HepG2 (cell line): Measurements from ENCODE around the gene ZDHHC11. TPM values are rescaled to one million over a fixed set of nuclear protein-coding genes. Genes with fewer than 3 reads are reported as not detected.

Experiments
- ATAC-seq: fragments of 200-7000 bp; cut with Tn5 transposase; 3 replicates; pipeline ENCODE4 v1.9.1; 2020; ENCODE audit warnings: mild to moderate bottlenecking, moderate library complexity
- BruUV-seq: library from RNA; stranded (reverse); fragments of 400-500 nt; replicated peaks from 2 replicates; lab custom pipeline; 2021; lab: Mats Ljungman, UMichigan
- CTCF ChIA-PET: fragments of 300-600 bp; formaldehyde crosslinking; extraction: SDS; loops from one replicate; lab custom pipeline; 2021; ENCODE audit warnings: low total read pairs, inconsistent platforms, low intra/inter-chr PET ratio; lab: Yijun Ruan, JAX
- POLR2A ChIA-PET: fragments of 350-600 bp; sonication (Branson Sonifier 250); formaldehyde crosslinking; loops from one replicate; lab custom pipeline; 2020; ENCODE audit warnings: antibody characterized with exemption, inconsistent platforms; lab: Yijun Ruan, JAX
- DNase-seq: peaks from one replicate; pipeline ENCODE4 v3.0.0-alpha.2; 2015; ENCODE audit warnings: low spot score
- FAIRE-seq: peaks from 3 replicates; lab custom pipeline; 2011; peaks lifted over from hg19 to GRCh38; lab: Jason Lieb, UNC
- H2AFZ ChIP-seq: one replicate; pipeline ENCODE4 v1.6.1; 2011; ENCODE audit warnings: low read length, inconsistent platforms
- H3K27ac ChIP-seq: fragments of 300-600 bp; 3 replicates; pipeline ENCODE4 v1.8.0; 2011; ENCODE audit warnings: mixed run types, mild to moderate bottlenecking, mixed read lengths, low read length, inconsistent platforms; ENCODE audit not compliant: insufficient read depth; ENCODE audit errors: extremely low read length
- H3K27me3 ChIP-seq, 2 experiments: fragments of 200-600 bp in 1 of 2; 2 replicates in 1 of 2; 3 replicates in 1 of 2; pipeline versions ENCODE4 v1.6.0 to v1.8.0; 2011; ENCODE audit warnings: low read length in 2 of 2, mild to moderate bottlenecking in 2 of 2, moderate library complexity in 2 of 2, inconsistent platforms in 1 of 2; ENCODE audit not compliant: insufficient read depth in 2 of 2, control insufficient read depth in 1 of 2
- H3K36me3 ChIP-seq, 2 experiments: fragments of 200-600 bp in 1 of 2; replicated peaks in 1 of 2; 2 replicates in 1 of 2; 3 replicates in 1 of 2; pipeline versions ENCODE4 v1.5.1 to v1.8.0; 2011; ENCODE audit warnings: low read length in 2 of 2, inconsistent platforms in 1 of 2; ENCODE audit not compliant: insufficient read depth in 2 of 2, control insufficient read depth in 1 of 2
- H3K4me1 ChIP-seq: 2 replicates; pipeline ENCODE4 v1.5.1; 2012; ENCODE audit warnings: low read length, inconsistent platforms; ENCODE audit not compliant: insufficient read depth
- H3K4me2 ChIP-seq: 2 replicates; pipeline ENCODE4 v1.6.0; 2011; ENCODE audit warnings: low read depth, low read length, inconsistent platforms
- H3K4me3 ChIP-seq, 3 experiments: fragments of 200-600 bp in 1 of 3; sonication (generic), shearing (Covaris generic) in 1 of 3; replicated peaks in 1 of 3; 2 replicates each; pipeline ENCODE4 v1.5.1; 2011 to 2016; ENCODE audit warnings: low read length in 3 of 3, inconsistent platforms in 2 of 3, low read depth in 2 of 3, mild to moderate bottlenecking in 2 of 3, control low read depth in 1 of 3, mixed read lengths in 1 of 3; ENCODE audit not compliant: insufficient read depth in 1 of 3
- H3K79me2 ChIP-seq: one replicate; pipeline ENCODE4 v1.6.1; 2011; ENCODE audit warnings: low read length, inconsistent platforms; ENCODE audit not compliant: insufficient read depth
- H3K9ac ChIP-seq: 2 replicates; pipeline ENCODE4 v1.6.0; 2011; ENCODE audit warnings: mild to moderate bottlenecking, low read depth, low read length, inconsistent platforms; ENCODE audit not compliant: insufficient read depth
- H3K9me3 ChIP-seq: 2 replicates; pipeline ENCODE4 v1.5.1; 2012; ENCODE audit warnings: mild to moderate bottlenecking, low read length
- H4K20me1 ChIP-seq: 2 replicates; pipeline ENCODE4 v1.6.0; 2011; ENCODE audit warnings: inconsistent platforms, mild to moderate bottlenecking, low read length, moderate library complexity; ENCODE audit not compliant: insufficient read depth
- BHLHE40 ChIP-seq: IDR thresholded peaks from 2 replicates; pipeline ENCODE4 v1.6.1; 2011; ENCODE audit warnings: low read length, improper control_type of control experiment
- CREM ChIP-seq, 2 experiments: sonication (generic) in 1 of 2; formaldehyde crosslinking in 1 of 2; IDR thresholded peaks; 2 replicates each; pipeline versions ENCODE4 v1.4.0 to v1.6.1; 2016 to 2020; ENCODE audit warnings: antibody characterized with exemption in 1 of 2, mild to moderate bottlenecking in 1 of 2, missing genetic modification reagents in 1 of 2
- DZIP1 ChIP-seq: sonication (generic); formaldehyde crosslinking; IDR thresholded peaks from 2 replicates; pipeline ENCODE4 v1.5.0; 2020; ENCODE audit warnings: mild to moderate bottlenecking, missing genetic modification reagents
- EED ChIP-seq: sonication (generic); formaldehyde crosslinking; IDR thresholded peaks from 2 replicates; pipeline ENCODE4 v1.5.0; 2020; ENCODE audit warnings: mild to moderate bottlenecking, missing genetic modification reagents
- FLYWCH1 ChIP-seq: sonication (generic); formaldehyde crosslinking; IDR thresholded peaks from 2 replicates; pipeline ENCODE4 v1.8.1; 2023; ENCODE audit warnings: mild to moderate bottlenecking, missing genetic modification reagents
- HMGXB4 ChIP-seq, 2 experiments: sonication (generic) in 1 of 2; formaldehyde crosslinking in 1 of 2; IDR thresholded peaks; 2 replicates each; pipeline versions ENCODE4 v1.4.0 to v1.6.1; 2018 to 2020; ENCODE audit warnings: missing genetic modification reagents in 2 of 2, borderline replicate concordance in 1 of 2, low read depth in 1 of 2, mild to moderate bottlenecking in 1 of 2, missing biosample characterization in 1 of 2
- MIER3 ChIP-seq: IDR thresholded peaks from 2 replicates; pipeline ENCODE4 v1.6.1; 2016; ENCODE audit warnings: missing compliant biosample characterization, borderline replicate concordance
- RAD51 ChIP-seq: fragments of 450-650 bp; IDR thresholded peaks from 2 replicates; pipeline ENCODE4 v1.6.1; 2016; ENCODE audit warnings: borderline replicate concordance
- RORA ChIP-seq: sonication (generic); formaldehyde crosslinking; IDR thresholded peaks from 2 replicates; pipeline ENCODE4 v1.5.0; 2020; ENCODE audit warnings: mild to moderate bottlenecking, missing genetic modification reagents, moderate library complexity
- SKI ChIP-seq: fragments of 450-650 bp; IDR thresholded peaks from one replicate; pipeline ENCODE4 v1.6.1; 2018; ENCODE audit warnings: mild to moderate bottlenecking; ENCODE audit not compliant: partially characterized antibody
- SRSF9 ChIP-seq: fragments of 200-400 bp; formaldehyde crosslinking; IDR thresholded peaks from 2 replicates; pipeline ENCODE4 v1.6.1; 2018; ENCODE audit warnings: borderline replicate concordance, mild to moderate bottlenecking, low read depth, low read length; ENCODE audit not compliant: insufficient read depth, poor library complexity, severe bottlenecking
- THRA ChIP-seq: sonication (generic); formaldehyde crosslinking; IDR thresholded peaks from 2 replicates; pipeline ENCODE4 v1.4.0; 2020; ENCODE audit warnings: missing genetic modification reagents, borderline replicate concordance
- ZBTB25 ChIP-seq: IDR thresholded peaks from 2 replicates; pipeline ENCODE4 v1.6.1; 2018; ENCODE audit warnings: missing genetic modification reagents
- ZNF12 ChIP-seq: sonication (generic); formaldehyde crosslinking; IDR thresholded peaks from 2 replicates; pipeline ENCODE4 v1.5.0; 2020; ENCODE audit warnings: missing genetic modification reagents
- ZNF567 ChIP-seq: sonication (generic); formaldehyde crosslinking; IDR thresholded peaks from 2 replicates; pipeline ENCODE4 v1.8.1; 2023; ENCODE audit warnings: mild to moderate bottlenecking, missing genetic modification reagents, borderline replicate concordance
- ZUFSP ChIP-seq: sonication (generic); formaldehyde crosslinking; IDR thresholded peaks from 2 replicates; pipeline ENCODE4 v1.9.0; 2021; ENCODE audit warnings: missing genetic modification reagents, mild to moderate bottlenecking, borderline replicate concordance
- WGBS: methylation state at CpG from one replicate; pipeline ENCODE4 v1.1.6; 2017; ENCODE audit warnings: low lambda C conversion rate; 5-methylcytosine and 5-hydroxymethylcytosine counted together
- in situ Hi-C: cut with HindIII; loops from 2 replicates; pipeline ENCODE4 v1.10.0; 2017; ENCODE audit warnings: low pct_unique_long_range_greater_than_20kb; ENCODE audit not compliant: extremely low pct_ligation_motif_present
- intact Hi-C: fragments of 100-400 bp; cut with micrococcal nuclease; formaldehyde crosslinking; loops from one replicate; pipeline ENCODE4 v1.10.0; 2022; ENCODE audit not compliant: unreplicated experiment
- polyA plus RNA-seq, 8 experiments: library from polyadenylated mRNA; depleted of rRNA in 3 of 8; stranded (reverse) in 7 of 8; unstranded in 1 of 8; fragments of >200 nt; fragmentation: Illumina TruSeq in 4 of 8; extraction: Trizol in 4 of 8; gene quantifications; 2 replicates each; pipeline versions ENCODE4 v1.2.1 to v1.2.3, GENCODE V29; 2011 to 2016; ENCODE audit warnings: low read depth in 4 of 8, missing spikeins in 1 of 8, mixed read lengths in 1 of 8; ENCODE audit not compliant: insufficient read depth in 1 of 8
- total RNA-seq, 5 experiments: library from RNA; depleted of rRNA; stranded (reverse); fragments of >200 nt; fragmentation: Illumina TruSeq; extraction: Trizol; gene quantifications; 2 replicates each; pipeline ENCODE4 v1.2.3, GENCODE V29; 2016; ENCODE audit warnings: low read depth in 1 of 5

Gene ZDHHC11
- total and polyA plus RNA-seq, 2 of the 13 experiments (the other 11 are each of a cell fraction or from before 2014, with no cell fraction given), result 2.1 to 4.0 TPM

GRCh38 chr5:870956-871355, 20.2 kb upstream of the ZDHHC11 start:
- 100% methylated on average over 3 of the region's 5 CpGs for WGBS
- TF ChIP-seq DZIP1 (CRISPR knock-in tag) (no peak), THRA (CRISPR knock-in tag) (no peak), BHLHE40 (no peak), HMGXB4 (CRISPR knock-in tag; IDR thresholded peaks at IDR 0.05; ENCODE audit: borderline replicate concordance in 1 of 2, low read depth in 1 of 2) (no peak), SKI (no peak), RAD51 (no peak), CREM (IDR thresholded peaks at IDR 0.05) (no peak), CREM (CRISPR knock-in tag; IDR thresholded peaks at IDR 0.05) (no peak), ZNF567 (CRISPR knock-in tag) (no peak), ZUFSP (CRISPR knock-in tag) (no peak), RORA (CRISPR knock-in tag) (no peak), FLYWCH1 (no peak), ZNF12 (CRISPR knock-in tag) (no peak), EED (no peak), SRSF9 (no peak), ZBTB25 (no peak), MIER3 (CRISPR knock-in tag) (no peak)

More at GRCh38 chr5:870956-871355, 20.2 kb upstream of the ZDHHC11 start:
- Histone ChIP-seq H2AFZ (no peak overlapping the region), H3K36me3 (peaks cover 32 to 85% of the 10 kb centered on the region in 2 experiments), H3K79me2 (no peaks in the 10 kb centered on the region), H3K4me2 (no peak overlapping the region), H3K27me3 (no peaks in the 10 kb centered on the region), H3K27ac (no peak overlapping the region), H3K4me3 (no peak overlapping the region), H3K4me1 (peaks cover 13% of the 10 kb centered on the region), H4K20me1 (no peaks in the 10 kb centered on the region), H3K9me3 (no peaks in the 10 kb centered on the region), H3K9ac (no peak overlapping the region)
- ChIA-PET POLR2A (no interaction called here), CTCF (no interaction called here)
- BruUV-seq, result no TSS peak
- in situ Hi-C loops, result no loop called here
- DNase-seq (no peak), FAIRE-seq (no peak), ATAC-seq (no peak)
- intact Hi-C loops, result no loop called here
